ENCODE measurements around the gene ANAPC1.
A peak's percentile ranks its signal among the peaks of the same experiment; 100 is the strongest.
"Not testable (repeated sequence)": the region's sequence is repeated elsewhere in the genome, so short reads cannot be mapped to it uniquely, and the experiment has no call there.

Gene ANAPC1

GRCh38 chr2:111750641-111751040 is 133.4 kb downstream of the ANAPC1 start:
- not testable (repeated sequence) for H3K4me1 ChIP-seq (ENCODE audit: low read length); H3K27me3 ChIP-seq (ENCODE audit: low read depth, low read length); H2AFZ ChIP-seq (ENCODE audit: low read depth, low read length); H4K20me1 ChIP-seq (ENCODE audit: insufficient read depth, low read length); H3K79me2 ChIP-seq (ENCODE audit: low read length); H3K27ac ChIP-seq (ENCODE audit: low read length); H3K9ac ChIP-seq (ENCODE audit: low read length); H3K9me3 ChIP-seq (ENCODE audit: insufficient read depth, low read length); H3K4me2 ChIP-seq (ENCODE audit: low read length); H3K36me3 ChIP-seq (replicated peaks; ENCODE audit: low read depth, low read length); H3K4me3 ChIP-seq (ENCODE audit: low read length)

GRCh38 chr2:111748429-111748828 is 135.6 kb downstream of the ANAPC1 start:
- not testable (repeated sequence) for H3K4me2 ChIP-seq (ENCODE audit: low read length); H3K27ac ChIP-seq (ENCODE audit: low read length); H3K4me3 ChIP-seq (ENCODE audit: low read length); H3K9me3 ChIP-seq (ENCODE audit: insufficient read depth, low read length); H3K4me1 ChIP-seq (ENCODE audit: low read length); H4K20me1 ChIP-seq (ENCODE audit: insufficient read depth, low read length); H3K9ac ChIP-seq (ENCODE audit: low read length); H2AFZ ChIP-seq (ENCODE audit: low read depth, low read length); H3K79me2 ChIP-seq (ENCODE audit: low read length); H3K36me3 ChIP-seq (replicated peaks; ENCODE audit: low read depth, low read length); H3K27me3 ChIP-seq (ENCODE audit: low read depth, low read length)

GRCh38 chr2:111747410-111748115 is 136.4 kb downstream of the ANAPC1 start:
- not testable (repeated sequence) for H2AFZ ChIP-seq (ENCODE audit: low read depth, low read length); H3K4me3 ChIP-seq (ENCODE audit: low read length); H3K27ac ChIP-seq (ENCODE audit: low read length); H3K4me1 ChIP-seq (ENCODE audit: low read length); H4K20me1 ChIP-seq (ENCODE audit: insufficient read depth, low read length); H3K36me3 ChIP-seq (replicated peaks; ENCODE audit: low read depth, low read length); H3K79me2 ChIP-seq (ENCODE audit: low read length); H3K27me3 ChIP-seq (ENCODE audit: low read depth, low read length); H3K9me3 ChIP-seq (ENCODE audit: insufficient read depth, low read length); H3K9ac ChIP-seq (ENCODE audit: low read length); H3K4me2 ChIP-seq (ENCODE audit: low read length)
- TF ChIP-seq CTCF (IDR thresholded peaks at IDR 0.05; ENCODE audit: low read depth, low read length): peak; percentile 24

- not testable (repeated sequence) for H3K4me1 ChIP-seq (ENCODE audit: low read length); H3K27me3 ChIP-seq (ENCODE audit: low read depth, low read length)
Observed at GRCh38 chr2:111744751-111745150, 139.2 kb downstream of the ANAPC1 start.

GRCh38 chr2:111741517-111741916 is 142.5 kb downstream of the ANAPC1 start:
- not testable (repeated sequence) for H3K36me3 ChIP-seq (replicated peaks; ENCODE audit: low read depth, low read length); H3K4me3 ChIP-seq (ENCODE audit: low read length); H4K20me1 ChIP-seq (ENCODE audit: insufficient read depth, low read length); H3K9ac ChIP-seq (ENCODE audit: low read length); H3K27ac ChIP-seq (ENCODE audit: low read length); H2AFZ ChIP-seq (ENCODE audit: low read depth, low read length); H3K79me2 ChIP-seq (ENCODE audit: low read length); H3K27me3 ChIP-seq (ENCODE audit: low read depth, low read length); H3K4me1 ChIP-seq (ENCODE audit: low read length); H3K9me3 ChIP-seq (ENCODE audit: insufficient read depth, low read length); H3K4me2 ChIP-seq (ENCODE audit: low read length)

More at GRCh38 chr2:111744751-111745150, 139.2 kb downstream of the ANAPC1 start:
- H3K4me3 ChIP-seq (ENCODE audit: low read length); H2AFZ ChIP-seq (ENCODE audit: low read depth, low read length); H4K20me1 ChIP-seq (ENCODE audit: insufficient read depth, low read length); H3K9ac ChIP-seq (ENCODE audit: low read length); H3K36me3 ChIP-seq (replicated peaks; ENCODE audit: low read depth, low read length); H3K4me2 ChIP-seq (ENCODE audit: low read length); H3K27ac ChIP-seq (ENCODE audit: low read length); H3K9me3 ChIP-seq (ENCODE audit: insufficient read depth, low read length); H3K79me2 ChIP-seq (ENCODE audit: low read length): not testable (repeated sequence)

GRCh38 chr2:111735838-111736721 is 147.9 kb downstream of the ANAPC1 start:
- peak; percentile 31; the same call in 1 of the 2 replicates for TF ChIP-seq CTCF (IDR thresholded peaks at IDR 0.05; ENCODE audit: low read depth, low read length)
- not testable (repeated sequence) for H3K9me3 ChIP-seq (ENCODE audit: insufficient read depth, low read length); H4K20me1 ChIP-seq (ENCODE audit: insufficient read depth, low read length); H3K36me3 ChIP-seq (replicated peaks; ENCODE audit: low read depth, low read length); H3K4me3 ChIP-seq (ENCODE audit: low read length); H3K79me2 ChIP-seq (ENCODE audit: low read length); H3K27me3 ChIP-seq (ENCODE audit: low read depth, low read length); H3K9ac ChIP-seq (ENCODE audit: low read length); H3K27ac ChIP-seq (ENCODE audit: low read length); H3K4me1 ChIP-seq (ENCODE audit: low read length); H2AFZ ChIP-seq (ENCODE audit: low read depth, low read length)
- H3K4me2 ChIP-seq (ENCODE audit: low read length): peak overlapping the region; percentile 36; the same call in 1 of the 2 replicates

- H3K27ac ChIP-seq (ENCODE audit: low read length); H3K9me3 ChIP-seq (ENCODE audit: insufficient read depth, low read length); H2AFZ ChIP-seq (ENCODE audit: low read depth, low read length); H3K4me1 ChIP-seq (ENCODE audit: low read length); H3K79me2 ChIP-seq (ENCODE audit: low read length); H3K36me3 ChIP-seq (replicated peaks; ENCODE audit: low read depth, low read length); H3K9ac ChIP-seq (ENCODE audit: low read length); H3K4me3 ChIP-seq (ENCODE audit: low read length); H3K27me3 ChIP-seq (ENCODE audit: low read depth, low read length); H4K20me1 ChIP-seq (ENCODE audit: insufficient read depth, low read length): not testable (repeated sequence)
- 0 out of 2 replicates have a peak overlapping the region, but pooled peaks have one; percentile 36 for H3K4me2 ChIP-seq (ENCODE audit: low read length)
Observed at GRCh38 chr2:111735420-111735819, 148.6 kb downstream of the ANAPC1 start.

All from OCI-LY3 (cell line).